CD8-positive, alpha-beta memory T cell (primary cell): Measurements from ENCODE around the gene ZSWIM8. TPM values are rescaled to one million over a fixed set of nuclear protein-coding genes. Genes with fewer than 3 reads are reported as not detected.

Source experiments
- CTCF ChIA-PET: fragments of 350-600 bp; sonication (Branson Sonifier 250); formaldehyde crosslinking; loops from one replicate; lab custom pipeline; 2021; ENCODE audit warnings: antibody characterized with exemption; lab: Charles Lee
- POLR2A ChIA-PET: fragments of 350-600 bp; sonication (Branson Sonifier 250); formaldehyde crosslinking; loops from one replicate; lab custom pipeline; 2021; ENCODE audit warnings: antibody characterized with exemption; lab: Charles Lee
- DNase-seq, 5 donors: peaks; one replicate each; pipeline versions ENCODE4 v3.0.0 to v3.0.0-alpha.2; 2020 to 2022; ENCODE audit warnings: mixed read lengths in 1 of 5
- H3K27ac ChIP-seq: one replicate; pipeline ENCODE4 v1.7.0; 2013; ENCODE audit warnings: low read depth, mild to moderate bottlenecking, low read length, moderate library complexity
- H3K27me3 ChIP-seq: 2 replicates; pipeline ENCODE4 v1.7.0; 2013; ENCODE audit warnings: low read length, mild to moderate bottlenecking; ENCODE audit not compliant: insufficient read depth, poor library complexity, severe bottlenecking
- H3K36me3 ChIP-seq: 2 replicates; pipeline ENCODE4 v1.7.0; 2013; ENCODE audit warnings: mild to moderate bottlenecking, low read length, moderate library complexity; ENCODE audit not compliant: insufficient read depth
- H3K4me1 ChIP-seq: 2 replicates; pipeline ENCODE4 v1.7.0; 2013; ENCODE audit warnings: mild to moderate bottlenecking, low read length, moderate library complexity; ENCODE audit not compliant: insufficient read depth
- H3K4me3 ChIP-seq: 2 replicates; pipeline ENCODE4 v1.7.0; 2013; ENCODE audit warnings: mild to moderate bottlenecking, low read length
- H3K9me3 ChIP-seq: 2 replicates; pipeline ENCODE4 v1.7.0; 2013; ENCODE audit warnings: mild to moderate bottlenecking, low read length
- H3K27ac Mint-ChIP-seq, 8 donors: one replicate each; pipeline ENCODE4 v1.8.0; 2020 to 2021; ENCODE audit warnings: mixed read lengths in 8 of 8, mild to moderate bottlenecking in 6 of 8, inconsistent platforms in 3 of 8, moderate library complexity in 3 of 8
- H3K27me3 Mint-ChIP-seq, 2 donors: one replicate each; pipeline ENCODE4 v1.8.0; 2020 to 2021; ENCODE audit warnings: mixed read lengths in 2 of 2, mild to moderate bottlenecking in 1 of 2, moderate library complexity in 1 of 2
- H3K36me3 Mint-ChIP-seq, 3 donors: one replicate each; pipeline ENCODE4 v1.8.0; 2020 to 2021; ENCODE audit warnings: mixed read lengths in 3 of 3, inconsistent platforms in 1 of 3, mild to moderate bottlenecking in 1 of 3
- H3K4me1 Mint-ChIP-seq, 3 donors: one replicate each; pipeline ENCODE4 v1.8.0; 2020 to 2021; ENCODE audit warnings: mixed read lengths in 3 of 3, inconsistent platforms in 1 of 3, mild to moderate bottlenecking in 1 of 3
- H3K4me3 Mint-ChIP-seq, 7 donors: one replicate each; pipeline ENCODE4 v1.8.0; 2020 to 2021; ENCODE audit warnings: mixed read lengths in 7 of 7, mild to moderate bottlenecking in 6 of 7, moderate library complexity in 4 of 7, inconsistent platforms in 2 of 7
- H3K9me3 Mint-ChIP-seq, 5 donors: one replicate each; pipeline ENCODE4 v1.8.0; 2020 to 2022; ENCODE audit warnings: mixed read lengths in 5 of 5, mild to moderate bottlenecking in 3 of 5, moderate library complexity in 2 of 5, inconsistent platforms in 1 of 5
- polyA plus RNA-seq: library from polyadenylated mRNA; unstranded; fragments of 300-500 nt; fragmentation: Illumina TruSeq; gene quantifications from one replicate; pipeline ENCODE4 v1.2.3, GENCODE V29; 2021
- total RNA-seq, 2 experiments: library from RNA; stranded (reverse); gene quantifications; one replicate each; pipeline ENCODE4 v1.2.3, GENCODE V29; 2021

Gene ZSWIM8
- total and polyA plus RNA-seq, 3 experiments from 2014 or later = 26.0 to 57.6 (median 54.3) TPM

DNA sequence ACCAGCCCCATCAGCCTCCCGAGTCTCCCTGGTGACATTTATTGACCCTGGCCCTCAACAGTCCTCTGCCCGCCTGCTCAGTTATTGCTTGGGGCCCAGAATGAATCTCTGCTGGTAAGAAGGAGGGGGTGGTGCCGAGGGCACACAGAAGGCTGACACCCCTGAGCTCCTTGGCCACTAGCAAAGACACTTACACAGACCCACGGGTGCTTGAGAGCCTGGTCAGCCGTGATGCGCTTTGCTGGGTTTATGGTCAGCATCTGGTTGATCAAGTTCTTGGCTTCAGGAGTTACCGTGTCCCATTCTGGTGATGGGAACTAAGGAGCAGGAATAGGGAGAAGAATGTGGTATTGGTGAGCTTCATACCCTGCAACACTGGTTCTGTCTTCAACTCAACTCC lies 61.6 kb downstream of the ZSWIM8 start:
- H3K9me3 ChIP-seq = no peaks in the 10 kb centered on the region
- CTCF ChIA-PET = interaction anchor here (1.0 to 13.5 kb wide), 7 partner anchors 17 to 256 kb away, joined by 3 to 289 read pairs (median 7); partner anchors contain the start of gene CAMK2G
- no peaks in the 10 kb centered on the region for H3K27me3 ChIP-seq
- peaks cover 41% of the 10 kb centered on the region for H3K36me3 ChIP-seq
- Mint-ChIP-seq H3K27ac (peak overlapping the region in 2 of 8 donors; percentile 3 to 43), H3K36me3 (peaks cover 5 to 82% (median 28%) of the 10 kb centered on the region in 3 donors), H3K9me3 (no peaks in the 10 kb centered on the region), H3K4me3 (no peak overlapping the region), H3K27me3 (no peaks in the 10 kb centered on the region), H3K4me1 (peaks cover 12 to 16% (median 16%) of the 10 kb centered on the region in 3 donors)
- no peak overlapping the region for H3K4me3 ChIP-seq
- POLR2A ChIA-PET = no interaction called here
- H3K27ac ChIP-seq = no peak overlapping the region
- no peak for DNase-seq
- peaks cover 16% of the 10 kb centered on the region for H3K4me1 ChIP-seq

DNA sequence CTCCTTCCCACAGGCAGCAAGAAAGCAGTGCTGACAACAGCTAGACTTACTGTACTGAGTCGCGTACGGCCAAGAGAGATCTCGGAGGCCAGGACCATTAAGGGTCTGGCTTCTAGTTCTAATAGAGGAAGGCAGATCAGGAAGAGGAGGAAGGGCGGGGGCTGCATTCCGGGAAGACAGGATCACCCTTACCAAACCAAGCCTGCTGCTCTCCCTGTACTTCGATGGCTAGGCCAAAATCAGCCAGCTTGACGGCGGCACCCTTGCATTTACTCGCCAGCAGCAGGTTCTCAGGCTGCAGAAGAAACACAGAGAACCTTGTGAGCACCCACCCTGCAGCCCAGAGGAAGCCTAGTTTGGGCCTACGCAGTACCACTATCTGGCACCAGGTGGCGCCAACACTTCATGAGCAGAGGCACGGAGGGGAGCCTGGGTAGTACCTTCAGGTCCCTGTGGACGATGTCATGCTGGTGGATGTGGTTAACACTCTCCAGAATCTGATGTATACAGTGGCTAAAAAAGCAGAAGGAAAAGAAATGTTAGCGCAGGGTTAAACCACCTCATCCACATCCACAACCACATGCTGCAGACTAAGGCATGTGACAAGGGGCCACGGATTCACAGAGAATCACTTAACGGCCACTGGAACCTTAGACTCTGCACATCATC lies 63.5 kb downstream of the ZSWIM8 start:
- POLR2A ChIA-PET = interaction anchor here (0.8 to 2.5 kb wide), 4 partner anchors 10 to 76 kb away, joined by 3 to 16 read pairs (median 4); no protein-coding TSS in a partner anchor
- Mint-ChIP-seq H3K27me3 (no peaks in the 10 kb centered on the region), H3K36me3 (peaks cover 5 to 83% (median 29%) of the 10 kb centered on the region in 3 donors), H3K4me1 (peaks cover 17 to 21% (median 21%) of the 10 kb centered on the region in 3 donors), H3K27ac (peak overlapping the region; percentile 71 to 94 (median 92)), H3K4me3 (peak overlapping the region in 6 of 7 donors; percentile 22 to 76 (median 64)), H3K9me3 (no peaks in the 10 kb centered on the region)
- CTCF ChIA-PET = interaction anchor here (0.8 to 13.5 kb wide), 24 partner anchors 8 to 232 kb away, joined by 3 to 289 read pairs (median 4); partner anchors contain the start of gene CAMK2G
- H3K9me3 ChIP-seq = no peaks in the 10 kb centered on the region
- DNase-seq = peak; percentile 84 to 92 (median 88)
- peaks cover 51% of the 10 kb centered on the region for H3K36me3 ChIP-seq
- no peak overlapping the region for H3K4me3 ChIP-seq
- peaks cover 16% of the 10 kb centered on the region for H3K4me1 ChIP-seq
- no peak overlapping the region for H3K27ac ChIP-seq
- no peaks in the 10 kb centered on the region for H3K27me3 ChIP-seq

DNA sequence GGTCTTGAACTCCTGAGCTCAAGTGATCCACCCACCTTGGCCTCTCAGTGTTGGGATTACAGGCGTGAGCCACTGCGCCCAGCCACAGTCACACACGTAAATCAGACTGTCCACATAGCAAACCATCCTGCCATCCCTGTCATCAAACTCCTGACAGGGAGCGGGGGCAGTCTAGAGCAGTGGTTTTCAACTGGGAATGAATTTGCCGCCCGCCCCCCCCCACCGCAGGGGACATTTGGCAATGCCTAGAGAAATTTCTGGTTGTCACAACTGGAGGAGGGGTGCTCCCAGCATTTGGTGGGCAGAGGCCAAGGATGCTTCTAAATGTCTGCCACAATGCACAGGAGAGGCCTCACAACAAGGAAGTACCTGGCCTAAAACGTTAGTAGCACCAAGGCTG lies 64.8 kb downstream of the ZSWIM8 start:
- H3K4me3 ChIP-seq = no peak overlapping the region
- H3K9me3 ChIP-seq = no peaks in the 10 kb centered on the region
- Mint-ChIP-seq H3K4me1 (peaks cover 19 to 28% (median 21%) of the 10 kb centered on the region in 3 donors), H3K27ac (peak overlapping the region in 3 of 8 donors; percentile 17 to 94 (median 89)), H3K27me3 (no peaks in the 10 kb centered on the region), H3K36me3 (peaks cover 5 to 85% (median 28%) of the 10 kb centered on the region in 3 donors), H3K9me3 (no peaks in the 10 kb centered on the region), H3K4me3 (no peak overlapping the region)
- ChIA-PET CTCF (interaction anchor here (0.6 to 13.5 kb wide), 14 partner anchors 7 to 90 kb away, joined by 3 to 289 read pairs (median 6); partner anchors contain the start of gene CAMK2G), POLR2A (interaction anchor here (0.6 to 2.5 kb wide), 6 partner anchors 8 to 451 kb away, joined by 3 to 16 read pairs (median 4); no protein-coding TSS in a partner anchor)
- H3K27me3 ChIP-seq = no peaks in the 10 kb centered on the region
- peaks cover 61% of the 10 kb centered on the region for H3K36me3 ChIP-seq
- no peak overlapping the region for H3K27ac ChIP-seq
- no peak for DNase-seq
- H3K4me1 ChIP-seq = peaks cover 16% of the 10 kb centered on the region

DNA sequence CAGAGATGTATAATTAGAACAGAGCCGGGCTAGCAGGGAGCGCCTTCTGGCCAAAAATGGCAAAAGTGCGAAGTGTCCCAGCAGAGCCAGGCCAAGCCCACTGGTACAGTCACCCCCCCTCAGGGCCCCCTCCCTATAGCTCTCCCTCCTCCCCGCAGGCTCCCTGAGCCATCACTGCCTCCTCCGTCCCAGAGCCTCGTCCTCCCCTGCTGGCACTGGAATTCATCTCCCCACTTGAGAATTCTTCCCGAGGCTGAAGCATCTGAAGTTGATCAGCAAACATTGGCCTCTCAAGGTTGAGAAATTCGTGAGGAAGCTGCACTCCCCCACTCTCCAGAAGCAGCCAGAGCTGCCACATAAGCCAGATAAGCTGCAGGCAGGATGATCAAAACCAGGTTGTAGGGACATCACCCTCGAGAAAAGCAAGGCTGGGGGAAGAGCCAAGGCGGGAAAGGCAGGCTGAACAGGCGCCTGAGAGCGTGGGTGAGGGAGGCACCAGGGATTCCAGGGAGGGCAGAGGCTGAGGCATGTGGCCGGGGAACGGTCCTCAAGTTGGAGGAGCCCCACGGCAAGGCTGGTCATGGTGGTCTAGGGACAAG lies 65.6 kb downstream of the ZSWIM8 start:
- Mint-ChIP-seq H3K36me3 (peaks cover 5 to 86% (median 25%) of the 10 kb centered on the region in 3 donors), H3K27me3 (no peaks in the 10 kb centered on the region), H3K4me1 (peaks cover 23 to 34% (median 26%) of the 10 kb centered on the region in 3 donors), H3K4me3 (no peak overlapping the region), H3K9me3 (no peaks in the 10 kb centered on the region), H3K27ac (peak overlapping the region in 3 of 8 donors; percentile 17 to 72 (median 52))
- Histone ChIP-seq H3K4me3 (no peak overlapping the region), H3K36me3 (peaks cover 59% of the 10 kb centered on the region), H3K27ac (no peak overlapping the region), H3K4me1 (peaks cover 16% of the 10 kb centered on the region), H3K27me3 (no peaks in the 10 kb centered on the region), H3K9me3 (no peaks in the 10 kb centered on the region)
- POLR2A ChIA-PET = interaction anchor here (0.6 to 2.5 kb wide), 2 partner anchors 28 to 450 kb away, joined by 7 to 16 read pairs; no protein-coding TSS in a partner anchor
- CTCF ChIA-PET = interaction anchor here (1.9 to 13.5 kb wide), 8 partner anchors 8 to 106 kb away, joined by 5 to 289 read pairs (median 14); no protein-coding TSS in a partner anchor
- DNase-seq = no peak

Other genes starting within 250 kb of the ZSWIM8 start
- gene USP54, start 194.3 kb upstream of the ZSWIM8 start, total RNA-seq = 10 to 100 TPM; 10.5 to 11.9 TPM
- 1.5 TPM for gene USP54, start 194.3 kb upstream of the ZSWIM8 start, polyA plus RNA-seq
- not detected for gene MYOZ1, start 144.1 kb upstream of the ZSWIM8 start, total RNA-seq
- not detected for gene MYOZ1, start 144.1 kb upstream of the ZSWIM8 start, polyA plus RNA-seq
- not detected for gene SYNPO2L, start 129.6 kb upstream of the ZSWIM8 start, total RNA-seq
- not detected for gene SYNPO2L, start 129.6 kb upstream of the ZSWIM8 start, polyA plus RNA-seq
- 1 to 10 TPM; 7.4 to 8.6 TPM for gene AGAP5, start 87.5 kb upstream of the ZSWIM8 start, total RNA-seq
- 0.45 TPM for gene AGAP5, start 87.5 kb upstream of the ZSWIM8 start, polyA plus RNA-seq
- 10 to 100 TPM; 93.1 to 95.9 TPM for gene SEC24C, start 41.2 kb upstream of the ZSWIM8 start, total RNA-seq
- 70.3 TPM for gene SEC24C, start 41.2 kb upstream of the ZSWIM8 start, polyA plus RNA-seq
- gene CHCHD1, start 3.6 kb upstream of the ZSWIM8 start, total RNA-seq = 10 to 100 TPM; 35.8 to 37.2 TPM
- 52.6 TPM for gene CHCHD1, start 3.6 kb upstream of the ZSWIM8 start, polyA plus RNA-seq
- 10 to 100 TPM; 39.8 to 43.9 TPM for gene NDST2, start 26.0 kb downstream of the ZSWIM8 start, total RNA-seq
- gene NDST2, start 26.0 kb downstream of the ZSWIM8 start, polyA plus RNA-seq = 25.3 TPM
- gene CAMK2G, start 88.9 kb downstream of the ZSWIM8 start, total RNA-seq = 10 to 100 TPM; 17.3 to 17.5 TPM
- 8.1 TPM for gene CAMK2G, start 88.9 kb downstream of the ZSWIM8 start, polyA plus RNA-seq
- gene PLAU, start 125.5 kb downstream of the ZSWIM8 start, total RNA-seq = 1 to 10 TPM; 1.2 to 1.6 TPM
- gene PLAU, start 125.5 kb downstream of the ZSWIM8 start, polyA plus RNA-seq = not detected
- 10 to 100 TPM; 30.6 to 31.2 TPM for gene VCL, start 212.5 kb downstream of the ZSWIM8 start, total RNA-seq
- 43.7 TPM for gene VCL, start 212.5 kb downstream of the ZSWIM8 start, polyA plus RNA-seq